GM23248 (cell line): ENCODE data around the gene CCDC59.

Source experiments
- EZH2 ChIP-seq: fragments of 200-600 bp; sonication (generic); IDR thresholded peaks from 2 replicates; pipeline ENCODE4 v1.6.1; 2018; ENCODE audit warnings: antibody characterized with exemption, mild to moderate bottlenecking; ENCODE audit not compliant: insufficient read depth, poor library complexity, severe bottlenecking
- EZH2phosphoT487 ChIP-seq: fragments of 200-600 bp; sonication (generic); IDR thresholded peaks from 2 replicates; pipeline ENCODE4 v1.6.1; 2018; ENCODE audit warnings: antibody characterized with exemption, moderate library complexity, mild to moderate bottlenecking, low read depth; ENCODE audit not compliant: insufficient read depth

DNA sequence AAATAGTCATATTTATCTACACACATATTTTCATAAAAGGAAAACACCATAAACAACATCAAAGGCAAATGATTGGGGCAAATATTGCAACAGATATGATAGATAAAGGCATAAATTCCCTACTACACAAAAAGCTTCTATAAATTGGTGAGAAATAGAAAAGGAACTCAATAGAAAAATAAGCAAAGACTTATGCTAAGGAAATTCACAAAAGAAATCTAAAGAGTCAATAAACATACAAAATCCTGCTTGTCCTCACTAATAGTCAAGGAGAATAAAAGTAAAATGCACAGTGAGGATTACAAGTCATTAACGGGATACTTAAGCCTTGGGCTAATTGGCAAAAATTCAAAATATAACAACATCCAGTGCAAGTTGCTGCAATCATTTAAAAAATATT is 30.3 kb downstream of the CCDC59 start:
- no peak for TF ChIP-seq EZH2
- TF ChIP-seq EZH2phosphoT487 = no peak
